GM12872 (cell line): Measurements from ENCODE around the gene IKZF1.

Source experiments
- TF ChIP-seq, protein P1 (sequence below): IDR thresholded peaks from 3 replicates; pipeline ENCODE4 v1.5.1; 2011; ENCODE audit warnings: low read depth, mild to moderate bottlenecking, low read length, moderate library complexity; ENCODE audit not compliant: insufficient read depth

IKZF1 gene

DNA sequence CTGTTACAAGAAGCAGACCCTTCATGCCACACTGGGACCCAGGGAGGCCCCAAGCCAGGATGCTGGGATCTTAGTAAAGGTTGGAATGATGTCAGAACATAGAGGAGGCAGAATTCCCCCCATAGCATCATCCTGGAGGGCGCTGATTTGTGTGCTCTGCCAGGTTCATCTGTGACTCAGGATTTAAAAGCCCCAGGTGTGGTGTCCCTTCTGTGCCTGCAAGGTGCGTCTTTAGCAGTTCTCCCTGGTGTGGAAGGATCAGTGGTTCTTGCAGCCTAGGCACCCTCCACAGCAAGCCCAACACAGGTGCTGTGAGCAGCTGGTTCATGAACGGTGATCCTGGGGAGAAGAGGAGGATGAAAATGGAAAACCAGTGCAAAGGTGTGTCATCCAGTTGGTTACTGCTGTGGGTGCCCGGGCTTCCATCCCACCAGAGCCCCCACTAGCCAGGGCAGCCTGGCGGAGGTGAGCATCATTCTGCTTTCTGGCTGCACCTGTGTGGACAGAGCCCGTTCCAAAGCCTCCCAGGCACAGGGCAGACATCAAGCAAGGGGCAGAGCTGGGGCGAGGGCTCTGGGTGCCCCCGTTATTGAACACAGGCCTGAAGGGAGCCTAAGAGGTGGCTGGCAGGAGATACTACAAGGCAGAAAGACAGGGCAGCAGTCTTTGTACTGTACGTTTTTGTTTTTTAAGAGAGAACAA is 49.5 kb downstream of the IKZF1 start:
- TF ChIP-seq, protein P1, sequence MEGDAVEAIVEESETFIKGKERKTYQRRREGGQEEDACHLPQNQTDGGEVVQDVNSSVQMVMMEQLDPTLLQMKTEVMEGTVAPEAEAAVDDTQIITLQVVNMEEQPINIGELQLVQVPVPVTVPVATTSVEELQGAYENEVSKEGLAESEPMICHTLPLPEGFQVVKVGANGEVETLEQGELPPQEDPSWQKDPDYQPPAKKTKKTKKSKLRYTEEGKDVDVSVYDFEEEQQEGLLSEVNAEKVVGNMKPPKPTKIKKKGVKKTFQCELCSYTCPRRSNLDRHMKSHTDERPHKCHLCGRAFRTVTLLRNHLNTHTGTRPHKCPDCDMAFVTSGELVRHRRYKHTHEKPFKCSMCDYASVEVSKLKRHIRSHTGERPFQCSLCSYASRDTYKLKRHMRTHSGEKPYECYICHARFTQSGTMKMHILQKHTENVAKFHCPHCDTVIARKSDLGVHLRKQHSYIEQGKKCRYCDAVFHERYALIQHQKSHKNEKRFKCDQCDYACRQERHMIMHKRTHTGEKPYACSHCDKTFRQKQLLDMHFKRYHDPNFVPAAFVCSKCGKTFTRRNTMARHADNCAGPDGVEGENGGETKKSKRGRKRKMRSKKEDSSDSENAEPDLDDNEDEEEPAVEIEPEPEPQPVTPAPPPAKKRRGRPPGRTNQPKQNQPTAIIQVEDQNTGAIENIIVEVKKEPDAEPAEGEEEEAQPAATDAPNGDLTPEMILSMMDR: no peak

DNA sequence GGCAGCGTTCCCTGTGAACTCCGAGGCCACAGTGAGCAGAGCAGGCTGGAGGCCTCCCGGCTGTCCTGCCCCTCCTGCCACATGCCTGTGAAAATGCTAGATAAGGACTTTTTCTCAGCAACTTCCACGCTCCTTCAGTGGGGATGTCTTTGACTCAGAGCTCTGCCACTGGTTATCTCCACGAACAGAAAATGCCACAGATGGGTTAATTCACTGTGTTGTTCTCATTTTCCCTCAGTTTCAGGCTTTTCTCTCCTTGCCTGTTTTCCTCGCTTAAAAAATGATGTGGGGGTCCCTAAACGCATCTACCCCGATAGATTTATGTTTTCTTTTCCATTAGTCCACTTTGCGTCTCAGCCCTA is 51.3 kb downstream of the IKZF1 start:
- TF ChIP-seq, protein P1: no peak

DNA sequence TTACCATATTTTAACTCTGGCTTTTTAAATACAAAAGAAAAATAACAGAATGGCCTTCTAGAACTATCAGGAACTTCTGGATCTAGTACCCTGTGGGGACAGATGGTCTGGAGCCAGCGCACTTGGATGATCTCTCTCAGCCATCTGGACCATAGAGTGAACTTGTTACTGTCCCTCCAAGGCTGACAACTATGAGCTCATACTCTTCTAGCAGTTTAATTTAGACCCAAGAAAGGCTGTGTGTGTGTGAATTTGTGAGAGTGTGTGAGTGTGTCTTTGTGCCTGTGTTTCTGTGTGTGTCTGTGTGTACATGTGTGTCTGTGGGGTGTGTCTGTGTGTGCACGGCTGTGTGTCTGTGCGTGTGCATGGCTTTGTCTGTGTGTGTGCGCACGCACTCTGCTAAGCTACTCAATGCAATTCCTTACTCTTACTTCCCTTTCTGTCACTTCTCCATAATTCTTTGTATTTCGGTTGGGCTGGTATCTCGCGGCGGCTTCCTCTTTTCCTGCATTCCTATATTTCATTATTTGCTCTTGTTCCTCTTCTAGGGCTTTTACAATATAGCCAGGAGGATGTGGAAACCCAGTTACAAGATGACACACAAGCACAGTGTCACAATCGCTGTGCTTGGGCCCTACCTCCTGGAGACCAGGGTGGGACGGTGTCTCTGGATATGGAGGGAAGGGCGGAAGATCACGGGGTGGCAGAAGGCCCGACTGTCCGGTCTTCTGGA is 51.9 kb downstream of the IKZF1 start:
- TF ChIP-seq, protein P1: no peak

DNA sequence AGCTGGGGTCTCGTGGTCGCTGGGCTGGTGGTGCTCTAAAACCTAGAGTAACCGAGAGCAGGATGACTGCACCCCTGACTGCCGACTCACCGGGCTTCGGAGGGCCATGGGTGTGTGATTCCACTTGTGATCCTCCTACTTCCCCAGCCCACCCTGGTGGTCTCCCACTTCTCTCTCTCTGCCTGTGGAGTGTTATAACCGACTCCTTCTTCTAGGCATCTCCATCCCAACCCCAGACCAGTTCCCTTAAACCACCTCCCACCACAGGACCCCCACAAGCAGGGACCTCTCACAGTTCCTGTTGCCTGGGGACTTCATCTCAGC is 52.4 kb downstream of the IKZF1 start:
- TF ChIP-seq, protein P1: no peak

DNA sequence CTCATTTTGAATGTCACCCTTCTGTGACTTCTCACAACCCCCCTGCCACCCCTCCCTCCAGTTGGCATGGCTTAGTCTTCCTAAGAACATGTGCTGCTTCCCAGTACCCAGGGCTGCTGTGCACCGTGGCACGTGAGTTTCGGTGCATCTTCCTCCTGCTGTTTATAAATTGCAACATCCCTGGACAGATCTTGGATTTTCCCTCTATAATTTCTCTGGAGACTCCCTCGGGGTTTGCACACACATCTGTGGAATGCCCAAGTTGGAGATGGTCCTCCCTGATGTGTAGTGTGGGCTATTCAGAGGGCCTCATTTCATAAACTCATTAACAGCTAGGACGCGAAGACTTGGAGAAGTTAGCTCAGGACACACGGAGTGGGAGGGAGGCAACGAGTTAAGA is 52.9 kb downstream of the IKZF1 start:
- TF ChIP-seq, protein P1: no peak

DNA sequence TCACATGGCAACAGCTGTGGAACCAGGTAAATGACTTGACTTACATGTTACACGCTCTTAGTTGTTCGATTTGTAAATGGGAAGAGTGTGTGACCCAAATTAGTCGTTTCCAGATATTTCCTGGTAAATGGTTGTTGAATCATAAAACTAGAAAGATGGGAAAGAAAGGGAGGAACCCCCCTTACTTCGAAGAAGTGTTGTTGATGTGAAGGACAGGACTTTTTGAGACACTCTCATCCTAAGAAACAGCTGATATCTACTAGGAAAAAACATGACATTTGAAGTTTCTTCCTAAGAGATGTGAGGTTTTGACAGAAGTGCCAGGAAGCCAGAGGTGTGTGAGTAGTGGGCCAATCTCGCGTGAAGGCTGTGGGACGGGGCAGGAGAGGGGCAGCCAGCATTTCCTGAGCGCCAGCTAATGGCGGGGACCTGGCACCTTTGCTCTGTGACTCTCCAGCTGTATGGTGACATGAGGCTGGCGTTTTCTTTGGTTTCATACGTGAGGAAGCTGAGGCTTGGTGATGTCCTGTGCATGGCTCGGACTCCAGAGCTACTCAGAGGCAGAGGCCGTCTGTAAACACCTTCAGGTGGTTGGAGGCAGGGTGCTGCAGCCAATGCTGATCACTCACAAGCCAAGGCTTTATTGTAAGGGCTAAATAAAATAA is 53.7 kb downstream of the IKZF1 start:
- TF ChIP-seq, protein P1: no peak

DNA sequence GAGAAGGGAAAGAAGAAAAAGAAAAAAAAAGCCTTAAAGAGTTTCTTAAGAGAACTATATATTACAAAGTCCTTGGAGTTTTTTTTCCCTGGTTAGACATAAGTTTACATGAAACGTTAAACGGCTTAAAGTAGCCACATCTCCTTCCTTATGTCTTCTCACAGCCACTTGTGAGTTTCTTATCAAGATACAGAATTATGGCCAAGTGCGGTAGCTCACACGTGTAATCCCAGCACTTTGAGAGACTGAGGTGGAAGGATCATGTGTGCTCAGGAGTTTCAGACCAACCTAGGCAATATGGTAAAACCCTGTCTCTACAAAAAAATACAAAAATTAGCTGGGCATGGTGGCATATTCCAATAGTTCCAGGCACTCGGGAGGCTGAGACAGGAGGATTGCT is 54.3 kb downstream of the IKZF1 start:
- TF ChIP-seq, protein P1: no peak
